GM12878 (cell line): Measurements from ENCODE around the gene SIGLEC11. TPM values are rescaled to one million over a fixed set of nuclear protein-coding genes. Genes with fewer than 3 reads are reported as not detected.

ENCODE experiments used
- ATF7 ChIP-seq: fragments of 450-650 bp; IDR thresholded peaks from 2 replicates; pipeline ENCODE4 v1.6.1; 2016; ENCODE audit warnings: low read depth, mild to moderate bottlenecking
- CHD2 ChIP-seq: IDR thresholded peaks from 2 replicates; pipeline ENCODE4 v1.6.1; 2011; ENCODE audit warnings: low read depth, low read length, improper control_type of control experiment, borderline replicate concordance
- KAT2A ChIP-seq: conservative IDR thresholded peaks from 2 replicates; pipeline ENCODE4 v1.6.1; 2011; ENCODE audit warnings: low read depth, low read length; ENCODE audit not compliant: control insufficient read depth
- MTA2 ChIP-seq: fragments of 450-650 bp; IDR thresholded peaks from 2 replicates; pipeline ENCODE4 v1.6.1; 2016; ENCODE audit warnings: low read depth, mild to moderate bottlenecking, moderate library complexity
- MYC ChIP-seq: IDR thresholded peaks from 2 replicates; pipeline ENCODE4 v1.6.1; 2011; ENCODE audit warnings: mild to moderate bottlenecking, low read length, moderate library complexity, inconsistent platforms; ENCODE audit not compliant: insufficient read depth, insufficient replicate concordance, insufficient read length, severe bottlenecking
- PAX5 ChIP-seq: IDR thresholded peaks from 2 replicates; pipeline ENCODE4 v1.6.1; 2011; ENCODE audit warnings: low read depth, low read length, borderline replicate concordance
- RELA ChIP-seq: fragments of 450-650 bp; IDR thresholded peaks from 2 replicates; pipeline ENCODE4 v1.8.0; 2014; ENCODE audit warnings: borderline replicate concordance; ENCODE audit not compliant: partially characterized antibody
- SIN3A ChIP-seq: IDR thresholded peaks from 2 replicates; pipeline ENCODE4 v1.6.1; 2012; ENCODE audit warnings: low read depth, low read length, improper control_type of control experiment
- SPI1 ChIP-seq: IDR thresholded peaks from 2 replicates; pipeline ENCODE4 v1.6.1; 2011; ENCODE audit warnings: low read depth, mild to moderate bottlenecking, low read length, moderate library complexity, borderline replicate concordance; ENCODE audit not compliant: insufficient read depth
- YBX1 ChIP-seq: fragments of 450-650 bp; IDR thresholded peaks from 2 replicates; pipeline ENCODE4 v1.6.1; 2016; ENCODE audit warnings: antibody characterized with exemption
- ZBED1 ChIP-seq: IDR thresholded peaks from 2 replicates; pipeline ENCODE4 v1.6.1; 2016; ENCODE audit warnings: borderline replicate concordance
- ZNF274 ChIP-seq: IDR thresholded peaks from one replicate; pipeline ENCODE4 v1.8.0; 2011; ENCODE audit not compliant: insufficient read length, insufficient read depth
- ZNF622 ChIP-seq: fragments of 450-650 bp; IDR thresholded peaks from 2 replicates; pipeline ENCODE4 v1.6.1; 2017; ENCODE audit warnings: mild to moderate bottlenecking, inconsistent platforms
- ZZZ3 ChIP-seq: IDR thresholded peaks from 2 replicates; pipeline ENCODE4 v1.6.1; 2011; ENCODE audit warnings: low read depth; ENCODE audit not compliant: control insufficient read depth, insufficient read length
- polyA plus RNA-seq, 11 experiments: library from polyadenylated mRNA; depleted of rRNA in 4 of 11; unstranded in 6 of 11; stranded (reverse) in 5 of 11; fragments of >200 nt; fragmentation: Nextera tagmentation in 4 of 11; fragmentation: Illumina TruSeq in 1 of 11; extraction: Ambion mirVana in 4 of 11; extraction: Trizol in 1 of 11; gene quantifications; 1 replicate in 1 of 11; 2 replicates in 10 of 11; pipeline versions ENCODE4 v1.2.1 to v1.2.3, GENCODE V29; 2011 to 2016; ENCODE audit warnings: inconsistent platforms in 2 of 11, missing spikeins in 2 of 11, low read depth in 1 of 11
- total RNA-seq, 4 experiments: library from RNA; depleted of rRNA in 3 of 4; stranded (reverse); fragments of >200 nt in 3 of 4; fragmentation: Illumina TruSeq in 1 of 4; extraction: Trizol in 1 of 4; gene quantifications; 2 replicates each; pipeline versions ENCODE4 v1.2.1 to v1.2.3, GENCODE V29; 2013 to 2021
- TF ChIP-seq, protein P1 (sequence below): fragments of 450-650 bp; IDR thresholded peaks from 2 replicates; pipeline ENCODE4 v1.6.1; 2017; ENCODE audit warnings: antibody characterized with exemption, mild to moderate bottlenecking, moderate library complexity
- TF ChIP-seq, protein P2 (sequence below): fragments of 450-650 bp; formaldehyde crosslinking; IDR thresholded peaks from 2 replicates; pipeline ENCODE4 v1.5.0; 2022; ENCODE audit warnings: mild to moderate bottlenecking, missing genetic modification characterization
- TF ChIP-seq, protein P3 (sequence below): IDR thresholded peaks from 2 replicates; pipeline ENCODE4 v1.6.1; 2012; ENCODE audit warnings: low read depth, low read length, improper control_type of control experiment
- TF ChIP-seq, protein P4 (sequence below): fragments of 450-650 bp; IDR thresholded peaks from 2 replicates; pipeline ENCODE4 v1.6.1; 2017; ENCODE audit warnings: mild to moderate bottlenecking, moderate library complexity

SIGLEC11 gene
- total and polyA plus RNA-seq, 10 of the 15 experiments (the other 5 are each of a cell fraction or from before 2014, with no cell fraction given): not detected

DNA sequence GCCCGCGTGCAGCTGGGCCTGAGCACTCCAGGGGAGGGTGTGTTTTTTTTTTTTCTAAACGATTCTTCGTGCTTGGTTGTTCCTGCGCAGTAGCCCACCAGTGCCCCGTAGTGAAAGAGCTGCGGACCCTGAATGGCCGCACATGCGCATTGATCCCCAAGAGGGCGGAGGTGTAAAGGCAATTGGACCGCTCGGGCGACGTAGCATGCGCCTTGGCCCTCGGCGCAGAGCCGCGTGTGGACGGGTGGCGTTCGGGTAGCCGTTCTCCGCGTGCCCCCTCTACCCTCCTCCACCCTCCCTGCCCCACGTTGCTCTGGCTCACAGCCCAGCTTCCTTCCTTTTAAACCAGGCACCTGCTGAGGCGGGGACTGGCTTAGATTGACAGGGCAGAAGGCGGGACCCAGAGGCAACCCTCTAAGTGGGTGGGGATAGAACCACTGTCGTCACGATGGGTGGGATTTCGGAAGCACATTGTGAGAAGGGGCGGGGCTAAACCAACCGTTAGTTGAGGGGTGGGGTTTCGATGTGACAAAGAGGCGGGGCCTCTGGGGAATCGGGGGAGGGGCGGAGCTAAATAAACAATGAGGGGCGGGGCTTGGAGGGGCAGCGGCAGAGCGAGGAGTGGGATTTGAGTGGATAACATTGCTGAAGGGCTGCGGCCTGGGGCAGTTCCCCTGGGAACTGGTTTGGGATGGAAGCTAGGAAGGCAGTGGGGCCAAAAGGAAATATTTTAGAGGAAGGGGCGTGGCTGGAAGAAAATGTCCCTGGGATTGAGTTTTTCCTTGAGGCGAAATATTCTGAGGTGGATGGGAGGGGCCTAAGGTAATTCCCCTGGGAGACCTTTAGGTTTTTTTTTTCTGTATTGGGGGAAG, 31.1 kb downstream of the SIGLEC11 start (continued):
- TF ChIP-seq, protein P1, sequence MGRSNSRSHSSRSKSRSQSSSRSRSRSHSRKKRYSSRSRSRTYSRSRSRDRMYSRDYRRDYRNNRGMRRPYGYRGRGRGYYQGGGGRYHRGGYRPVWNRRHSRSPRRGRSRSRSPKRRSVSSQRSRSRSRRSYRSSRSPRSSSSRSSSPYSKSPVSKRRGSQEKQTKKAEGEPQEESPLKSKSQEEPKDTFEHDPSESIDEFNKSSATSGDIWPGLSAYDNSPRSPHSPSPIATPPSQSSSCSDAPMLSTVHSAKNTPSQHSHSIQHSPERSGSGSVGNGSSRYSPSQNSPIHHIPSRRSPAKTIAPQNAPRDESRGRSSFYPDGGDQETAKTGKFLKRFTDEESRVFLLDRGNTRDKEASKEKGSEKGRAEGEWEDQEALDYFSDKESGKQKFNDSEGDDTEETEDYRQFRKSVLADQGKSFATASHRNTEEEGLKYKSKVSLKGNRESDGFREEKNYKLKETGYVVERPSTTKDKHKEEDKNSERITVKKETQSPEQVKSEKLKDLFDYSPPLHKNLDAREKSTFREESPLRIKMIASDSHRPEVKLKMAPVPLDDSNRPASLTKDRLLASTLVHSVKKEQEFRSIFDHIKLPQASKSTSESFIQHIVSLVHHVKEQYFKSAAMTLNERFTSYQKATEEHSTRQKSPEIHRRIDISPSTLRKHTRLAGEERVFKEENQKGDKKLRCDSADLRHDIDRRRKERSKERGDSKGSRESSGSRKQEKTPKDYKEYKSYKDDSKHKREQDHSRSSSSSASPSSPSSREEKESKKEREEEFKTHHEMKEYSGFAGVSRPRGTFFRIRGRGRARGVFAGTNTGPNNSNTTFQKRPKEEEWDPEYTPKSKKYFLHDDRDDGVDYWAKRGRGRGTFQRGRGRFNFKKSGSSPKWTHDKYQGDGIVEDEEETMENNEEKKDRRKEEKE: no peak
- TF ChIP-seq ZNF274 (no peak), MYC (peak; percentile 73), ATF7 (no peak), KAT2A (no peak), CHD2 (peak; percentile 20; the same call in 1 of the 2 replicates), ZBED1 (peak; percentile 84), ZZZ3 (no peak), MTA2 (no peak), PAX5 (no peak), ZNF622 (no peak), SIN3A (peak; percentile 81), RELA (no peak), YBX1 (no peak), SPI1 (no peak)
- TF ChIP-seq, protein P2, sequence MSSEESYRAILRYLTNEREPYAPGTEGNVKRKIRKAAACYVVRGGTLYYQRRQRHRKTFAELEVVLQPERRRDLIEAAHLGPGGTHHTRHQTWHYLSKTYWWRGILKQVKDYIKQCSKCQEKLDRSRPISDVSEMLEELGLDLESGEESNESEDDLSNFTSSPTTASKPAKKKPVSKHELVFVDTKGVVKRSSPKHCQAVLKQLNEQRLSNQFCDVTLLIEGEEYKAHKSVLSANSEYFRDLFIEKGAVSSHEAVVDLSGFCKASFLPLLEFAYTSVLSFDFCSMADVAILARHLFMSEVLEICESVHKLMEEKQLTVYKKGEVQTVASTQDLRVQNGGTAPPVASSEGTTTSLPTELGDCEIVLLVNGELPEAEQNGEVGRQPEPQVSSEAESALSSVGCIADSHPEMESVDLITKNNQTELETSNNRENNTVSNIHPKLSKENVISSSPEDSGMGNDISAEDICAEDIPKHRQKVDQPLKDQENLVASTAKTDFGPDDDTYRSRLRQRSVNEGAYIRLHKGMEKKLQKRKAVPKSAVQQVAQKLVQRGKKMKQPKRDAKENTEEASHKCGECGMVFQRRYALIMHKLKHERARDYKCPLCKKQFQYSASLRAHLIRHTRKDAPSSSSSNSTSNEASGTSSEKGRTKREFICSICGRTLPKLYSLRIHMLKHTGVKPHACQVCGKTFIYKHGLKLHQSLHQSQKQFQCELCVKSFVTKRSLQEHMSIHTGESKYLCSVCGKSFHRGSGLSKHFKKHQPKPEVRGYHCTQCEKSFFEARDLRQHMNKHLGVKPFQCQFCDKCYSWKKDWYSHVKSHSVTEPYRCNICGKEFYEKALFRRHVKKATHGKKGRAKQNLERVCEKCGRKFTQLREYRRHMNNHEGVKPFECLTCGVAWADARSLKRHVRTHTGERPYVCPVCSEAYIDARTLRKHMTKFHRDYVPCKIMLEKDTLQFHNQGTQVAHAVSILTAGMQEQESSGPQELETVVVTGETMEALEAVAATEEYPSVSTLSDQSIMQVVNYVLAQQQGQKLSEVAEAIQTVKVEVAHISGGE (CRISPR knock-in tag): peak; percentile 57; the same call in 1 of the 2 replicates
- TF ChIP-seq, protein P3, sequence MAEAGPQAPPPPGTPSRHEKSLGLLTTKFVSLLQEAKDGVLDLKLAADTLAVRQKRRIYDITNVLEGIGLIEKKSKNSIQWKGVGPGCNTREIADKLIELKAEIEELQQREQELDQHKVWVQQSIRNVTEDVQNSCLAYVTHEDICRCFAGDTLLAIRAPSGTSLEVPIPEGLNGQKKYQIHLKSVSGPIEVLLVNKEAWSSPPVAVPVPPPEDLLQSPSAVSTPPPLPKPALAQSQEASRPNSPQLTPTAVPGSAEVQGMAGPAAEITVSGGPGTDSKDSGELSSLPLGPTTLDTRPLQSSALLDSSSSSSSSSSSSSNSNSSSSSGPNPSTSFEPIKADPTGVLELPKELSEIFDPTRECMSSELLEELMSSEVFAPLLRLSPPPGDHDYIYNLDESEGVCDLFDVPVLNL: no peak
- TF ChIP-seq, protein P4, sequence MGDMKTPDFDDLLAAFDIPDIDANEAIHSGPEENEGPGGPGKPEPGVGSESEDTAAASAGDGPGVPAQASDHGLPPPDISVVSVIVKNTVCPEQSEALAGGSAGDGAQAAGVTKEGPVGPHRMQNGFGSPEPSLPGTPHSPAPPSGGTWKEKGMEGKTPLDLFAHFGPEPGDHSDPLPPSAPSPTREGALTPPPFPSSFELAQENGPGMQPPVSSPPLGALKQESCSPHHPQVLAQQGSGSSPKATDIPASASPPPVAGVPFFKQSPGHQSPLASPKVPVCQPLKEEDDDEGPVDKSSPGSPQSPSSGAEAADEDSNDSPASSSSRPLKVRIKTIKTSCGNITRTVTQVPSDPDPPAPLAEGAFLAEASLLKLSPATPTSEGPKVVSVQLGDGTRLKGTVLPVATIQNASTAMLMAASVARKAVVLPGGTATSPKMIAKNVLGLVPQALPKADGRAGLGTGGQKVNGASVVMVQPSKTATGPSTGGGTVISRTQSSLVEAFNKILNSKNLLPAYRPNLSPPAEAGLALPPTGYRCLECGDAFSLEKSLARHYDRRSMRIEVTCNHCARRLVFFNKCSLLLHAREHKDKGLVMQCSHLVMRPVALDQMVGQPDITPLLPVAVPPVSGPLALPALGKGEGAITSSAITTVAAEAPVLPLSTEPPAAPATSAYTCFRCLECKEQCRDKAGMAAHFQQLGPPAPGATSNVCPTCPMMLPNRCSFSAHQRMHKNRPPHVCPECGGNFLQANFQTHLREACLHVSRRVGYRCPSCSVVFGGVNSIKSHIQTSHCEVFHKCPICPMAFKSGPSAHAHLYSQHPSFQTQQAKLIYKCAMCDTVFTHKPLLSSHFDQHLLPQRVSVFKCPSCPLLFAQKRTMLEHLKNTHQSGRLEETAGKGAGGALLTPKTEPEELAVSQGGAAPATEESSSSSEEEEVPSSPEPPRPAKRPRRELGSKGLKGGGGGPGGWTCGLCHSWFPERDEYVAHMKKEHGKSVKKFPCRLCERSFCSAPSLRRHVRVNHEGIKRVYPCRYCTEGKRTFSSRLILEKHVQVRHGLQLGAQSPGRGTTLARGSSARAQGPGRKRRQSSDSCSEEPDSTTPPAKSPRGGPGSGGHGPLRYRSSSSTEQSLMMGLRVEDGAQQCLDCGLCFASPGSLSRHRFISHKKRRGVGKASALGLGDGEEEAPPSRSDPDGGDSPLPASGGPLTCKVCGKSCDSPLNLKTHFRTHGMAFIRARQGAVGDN: peak; percentile 76
